ENCODE data around the gene ITGA1.

DNA sequence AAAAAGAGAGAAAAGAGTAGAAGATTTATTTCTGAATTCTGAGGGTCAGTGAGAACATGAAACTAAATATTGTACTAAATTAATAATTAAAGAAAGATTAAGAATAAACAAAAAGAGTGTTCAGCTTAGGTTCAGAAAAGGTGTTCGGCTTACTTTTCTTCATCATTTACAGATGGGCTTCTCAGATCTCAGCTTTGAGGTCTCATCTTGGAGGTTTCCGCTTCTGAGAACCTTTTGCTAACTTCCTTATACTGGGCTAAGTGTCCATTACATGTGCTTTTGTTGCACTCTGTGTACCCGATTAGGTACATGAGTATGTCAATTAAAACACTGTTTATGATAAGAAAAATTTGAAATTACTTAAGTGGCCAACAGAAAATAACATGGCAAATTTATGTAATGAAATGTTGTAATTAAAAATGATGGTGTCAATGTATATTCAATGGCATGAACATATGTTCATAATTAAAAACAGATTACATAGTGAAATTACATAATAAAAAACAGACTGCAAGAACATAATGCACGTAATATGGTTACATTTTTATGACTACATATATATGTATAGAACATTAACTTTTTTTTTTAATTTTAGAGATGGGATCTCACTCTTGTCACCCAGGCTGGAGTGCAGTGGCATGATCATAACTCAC lies 17.3 kb upstream of the ITGA1 start:
- TF ChIP-seq, protein P1, sequence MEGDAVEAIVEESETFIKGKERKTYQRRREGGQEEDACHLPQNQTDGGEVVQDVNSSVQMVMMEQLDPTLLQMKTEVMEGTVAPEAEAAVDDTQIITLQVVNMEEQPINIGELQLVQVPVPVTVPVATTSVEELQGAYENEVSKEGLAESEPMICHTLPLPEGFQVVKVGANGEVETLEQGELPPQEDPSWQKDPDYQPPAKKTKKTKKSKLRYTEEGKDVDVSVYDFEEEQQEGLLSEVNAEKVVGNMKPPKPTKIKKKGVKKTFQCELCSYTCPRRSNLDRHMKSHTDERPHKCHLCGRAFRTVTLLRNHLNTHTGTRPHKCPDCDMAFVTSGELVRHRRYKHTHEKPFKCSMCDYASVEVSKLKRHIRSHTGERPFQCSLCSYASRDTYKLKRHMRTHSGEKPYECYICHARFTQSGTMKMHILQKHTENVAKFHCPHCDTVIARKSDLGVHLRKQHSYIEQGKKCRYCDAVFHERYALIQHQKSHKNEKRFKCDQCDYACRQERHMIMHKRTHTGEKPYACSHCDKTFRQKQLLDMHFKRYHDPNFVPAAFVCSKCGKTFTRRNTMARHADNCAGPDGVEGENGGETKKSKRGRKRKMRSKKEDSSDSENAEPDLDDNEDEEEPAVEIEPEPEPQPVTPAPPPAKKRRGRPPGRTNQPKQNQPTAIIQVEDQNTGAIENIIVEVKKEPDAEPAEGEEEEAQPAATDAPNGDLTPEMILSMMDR (IDR thresholded peaks at IDR 0.05; ENCODE audit: low read length) = no peak
- TF ChIP-seq EZH2 (optimal IDR thresholded peaks at IDR 0.05; ENCODE audit: low read depth, low read length) = no peak
- TF ChIP-seq EZH2phosphoT487 (IDR thresholded peaks at IDR 0.05; ENCODE audit: low read length) = no peak
